Head of caudate nucleus (tissue), 42 donors: ENCODE data around the gene RRAS.
"Not testable (repeated sequence)": the region's sequence is repeated elsewhere in the genome, so short reads cannot be mapped to it uniquely, and the experiment has no call there.

Experiments
- DNase-seq, 42 donors: peaks; one replicate each; pipeline versions ENCODE4 v3.0.0 to v3.0.0-alpha.2; 2020 to 2021; ENCODE audit warnings: mixed read lengths in 7 of 42
- intact Hi-C: fragments of 100-400 bp; cut with DNase I; formaldehyde crosslinking; loops from one replicate; pipeline ENCODE4 v1.15.0; 2022

Gene RRAS

GRCh38 chr19:49637821-49638738, 1.9 kb downstream of the RRAS start:
- intact Hi-C loops, result loop anchor here (5.0 kb wide), 1 partner anchor 46 kb away; the partner anchor contains the start of gene PRR12
- DNase-seq, result peak in 33 of 42 donors; percentile 20 to 70 (median 41)

GRCh38 chr19:49636233-49636932, 3.6 kb downstream of the RRAS start:
- intact Hi-C loops, result loop anchor here (5.0 kb wide), 1 partner anchor 44 kb away; the partner anchor contains the start of gene PRR12
- no peak for DNase-seq

- intact Hi-C loops, result loop anchor here (5.0 kb wide), 1 partner anchor 43 kb away; the partner anchor contains the start of gene PRR12
Measured at GRCh38 chr19:49635530-49636232, 4.3 kb downstream of the RRAS start.

GRCh38 chr19:49633273-49633672, 6.7 kb downstream of the RRAS start:
- intact Hi-C loops, DNase-seq: not testable (repeated sequence)

More at GRCh38 chr19:49635530-49636232, 4.3 kb downstream of the RRAS start:
- DNase-seq, result no peak

- no peak for DNase-seq
- intact Hi-C loops, result no loop called here
Measured at GRCh38 chr19:49632576-49632975, 7.4 kb downstream of the RRAS start.

GRCh38 chr19:49631610-49632192, 8.2 kb downstream of the RRAS start:
- intact Hi-C loops, result no loop called here
- DNase-seq, result no peak

- intact Hi-C loops, result no loop called here
- DNase-seq, result no peak
Measured at GRCh38 chr19:49631014-49631588, 8.8 kb downstream of the RRAS start.

GRCh38 chr19:49629659-49630058, 10.3 kb downstream of the RRAS start:
- intact Hi-C loops, result no loop called here
- no peak for DNase-seq

- DNase-seq, result no peak
Measured at GRCh38 chr19:49626226-49626625, 13.7 kb downstream of the RRAS start.

GRCh38 chr19:49624967-49625910, 14.7 kb downstream of the RRAS start:
- DNase-seq, result no peak
- intact Hi-C loops, result loop anchor here (5.0 kb wide), 1 partner anchor 263 kb away; the partner anchor contains the start of genes DKKL1 and TEAD2

More at GRCh38 chr19:49626226-49626625, 13.7 kb downstream of the RRAS start:
- intact Hi-C loops, result no loop called here

- DNase-seq, intact Hi-C loops: not testable (repeated sequence)
Measured at GRCh38 chr19:49617860-49618259, 22.1 kb downstream of the RRAS start.

GRCh38 chr19:49616945-49617344, 23.0 kb downstream of the RRAS start:
- no peak for DNase-seq

GRCh38 chr19:49616532-49616931, 23.4 kb downstream of the RRAS start:
- intact Hi-C loops, result no loop called here
- no peak for DNase-seq

More at GRCh38 chr19:49616945-49617344, 23.0 kb downstream of the RRAS start:
- intact Hi-C loops, result no loop called here

GRCh38 chr19:49615861-49616260, 24.1 kb downstream of the RRAS start:
- no peak for DNase-seq
- intact Hi-C loops, result no loop called here

- no peak for DNase-seq
- intact Hi-C loops, result no loop called here
Measured at GRCh38 chr19:49614096-49614833, 25.7 kb downstream of the RRAS start.

GRCh38 chr19:49613374-49613773, 26.6 kb downstream of the RRAS start:
- no peak for DNase-seq

More at GRCh38 chr19:49613374-49613773, 26.6 kb downstream of the RRAS start:
- intact Hi-C loops, result no loop called here
